Breast epithelium (tissue), 3 donors: Measurements from ENCODE around the gene ATP13A1.

Experiments
- CTCF ChIP-seq, 3 donors: fragments of 450-650 bp; IDR thresholded peaks; one replicate each; pipeline ENCODE4 v1.5.1; 2016 to 2017; ENCODE audit warnings: antibody characterized with exemption in 3 of 3, mild to moderate bottlenecking in 3 of 3, moderate library complexity in 3 of 3
- POLR2AphosphoS5 ChIP-seq, 3 donors: sonication (generic); formaldehyde crosslinking; IDR thresholded peaks; one replicate each; pipeline ENCODE4 v1.6.1; 2017; ENCODE audit warnings: antibody characterized with exemption in 3 of 3

GRCh38 chr19:19653597-19654147 lies 9.8 kb downstream of the ATP13A1 start:
- TF ChIP-seq CTCF (IDR thresholded peaks at IDR 0.05), result no peak
- no peak for TF ChIP-seq POLR2AphosphoS5 (IDR thresholded peaks at IDR 0.05)
